K562 (cell line): ENCODE data around the gene PRCC. TPM values are rescaled to one million over a fixed set of nuclear protein-coding genes. Genes with fewer than 3 reads are reported as not detected.
A peak's percentile ranks its signal among the peaks of the same experiment; 100 is the strongest.

Source experiments
- CAMTA2 ChIP-seq: fragments of 250-450 bp; sonication (Bioruptor Pico); conservative IDR thresholded peaks from 2 replicates; pipeline ENCODE4 v1.5.1; 2022
- CBFA2T2 ChIP-seq: fragments of 450-650 bp; conservative IDR thresholded peaks from 2 replicates; pipeline ENCODE4 v1.6.1; 2017; ENCODE audit warnings: mild to moderate bottlenecking
- DDX20 ChIP-seq: fragments of 450-650 bp; IDR thresholded peaks from 2 replicates; pipeline ENCODE4 v1.6.1; 2016; ENCODE audit warnings: missing genetic modification characterization, low read depth, mild to moderate bottlenecking, missing compliant biosample characterization, moderate library complexity
- HDAC1 ChIP-seq, 2 experiments: fragments of 450-650 bp; IDR thresholded peaks; 2 replicates each; pipeline ENCODE4 v1.6.1; 2016 to 2017; ENCODE audit warnings: inconsistent platforms in 1 of 2, mild to moderate bottlenecking in 1 of 2, moderate library complexity in 1 of 2
- HIVEP1 ChIP-seq: fragments of 250-450 bp; sonication (Bioruptor Pico); IDR thresholded peaks from 2 replicates; pipeline ENCODE4 v1.4.0; 2020; ENCODE audit warnings: mild to moderate bottlenecking
- KDM1A ChIP-seq, 2 experiments: fragments of 450-650 bp; IDR thresholded peaks; 2 replicates each; pipeline ENCODE4 v1.6.1; 2016; ENCODE audit warnings: mild to moderate bottlenecking in 2 of 2
- NFE2L1 ChIP-seq: fragments of 450-650 bp; IDR thresholded peaks from 2 replicates; pipeline ENCODE4 v1.6.1; 2016; ENCODE audit warnings: missing genetic modification characterization, low read depth, mild to moderate bottlenecking, missing compliant biosample characterization, moderate library complexity, borderline replicate concordance
- POLR2AphosphoS5 ChIP-seq: IDR thresholded peaks from 2 replicates; pipeline ENCODE4 v1.6.1; 2011; ENCODE audit warnings: mild to moderate bottlenecking, low read depth, low read length, moderate library complexity; ENCODE audit not compliant: control insufficient read depth, insufficient read depth
- POU5F1 ChIP-seq: fragments of 150-350 bp; IDR thresholded peaks from 2 replicates; pipeline ENCODE4 v1.6.1; 2014; ENCODE audit warnings: borderline replicate concordance, low read length, low read depth, mild to moderate bottlenecking; ENCODE audit not compliant: partially characterized antibody
- SAP30 ChIP-seq: fragments of 200-600 bp; sonication (generic); IDR thresholded peaks from 2 replicates; pipeline ENCODE4 v1.6.1; 2012; ENCODE audit warnings: borderline replicate concordance, low read depth, mild to moderate bottlenecking, moderate library complexity, low read length, control low read depth, inconsistent platforms; ENCODE audit not compliant: insufficient read depth, poor library complexity, severe bottlenecking
- SMARCE1 ChIP-seq: fragments of 450-650 bp; IDR thresholded peaks from 2 replicates; pipeline ENCODE4 v1.7.1; 2016; ENCODE audit warnings: mild to moderate bottlenecking
- TARDBP ChIP-seq: fragments of 450-650 bp; IDR thresholded peaks from 2 replicates; pipeline ENCODE4 v1.6.1; 2016
- TEAD1 ChIP-seq, 2 experiments: fragments of 450-650 bp in 1 of 2; sonication (generic) in 1 of 2; formaldehyde crosslinking; IDR thresholded peaks; 2 replicates each; pipeline versions ENCODE4 v1.4.0 to v1.8.0; 2020 to 2022; ENCODE audit warnings: mild to moderate bottlenecking in 2 of 2, missing genetic modification reagents in 1 of 2
- ZBTB17 ChIP-seq: fragments of 450-650 bp; formaldehyde crosslinking; IDR thresholded peaks from 2 replicates; pipeline ENCODE4 v1.4.0; 2020; ENCODE audit warnings: mild to moderate bottlenecking
- ZNF133 ChIP-seq: fragments of 250-450 bp; sonication (Bioruptor Pico); IDR thresholded peaks from 2 replicates; pipeline ENCODE4 v1.4.0; 2020; ENCODE audit warnings: mild to moderate bottlenecking
- ZNF584 ChIP-seq: fragments of 200-800 bp; sonication (Bioruptor generic); IDR thresholded peaks from 2 replicates; pipeline ENCODE4 v1.6.1; 2016; ENCODE audit warnings: low read depth, mild to moderate bottlenecking, missing genetic modification characterization, missing compliant biosample characterization
- polyA plus RNA-seq, 8 experiments: library from polyadenylated mRNA; depleted of rRNA in 4 of 8; stranded (reverse) in 5 of 8; unstranded in 3 of 8; fragments of >200 nt; fragmentation: Nextera tagmentation in 2 of 8; fragmentation: Illumina TruSeq in 1 of 8; extraction: Ambion mirVana in 2 of 8; extraction: Trizol in 1 of 8; gene quantifications; 2 replicates each; pipeline versions ENCODE4 v1.2.1 to v1.2.3, GENCODE V29; 2011 to 2014; ENCODE audit warnings: inconsistent platforms in 1 of 8, missing spikeins in 1 of 8
- total RNA-seq, 7 experiments: library from RNA; depleted of rRNA in 6 of 7; stranded (reverse); fragments of >200 nt in 6 of 7; fragmentation: Illumina TruSeq in 2 of 7; extraction: Trizol in 2 of 7; gene quantifications; 2 replicates each; pipeline versions ENCODE4 v1.2.1 to v1.2.3, GENCODE V29; 2011 to 2021; ENCODE audit warnings: low replicate concordance in 1 of 7
- TF ChIP-seq, protein P1 (sequence below): fragments of 450-650 bp; IDR thresholded peaks from 2 replicates; pipeline ENCODE4 v1.6.1; 2016; ENCODE audit warnings: mild to moderate bottlenecking, moderate library complexity

Gene PRCC
- total and polyA plus RNA-seq, 9 of the 15 experiments (the other 6 are each of a cell fraction or from before 2014, with no cell fraction given), result 23.9 to 201 (median 41.1) TPM

DNA sequence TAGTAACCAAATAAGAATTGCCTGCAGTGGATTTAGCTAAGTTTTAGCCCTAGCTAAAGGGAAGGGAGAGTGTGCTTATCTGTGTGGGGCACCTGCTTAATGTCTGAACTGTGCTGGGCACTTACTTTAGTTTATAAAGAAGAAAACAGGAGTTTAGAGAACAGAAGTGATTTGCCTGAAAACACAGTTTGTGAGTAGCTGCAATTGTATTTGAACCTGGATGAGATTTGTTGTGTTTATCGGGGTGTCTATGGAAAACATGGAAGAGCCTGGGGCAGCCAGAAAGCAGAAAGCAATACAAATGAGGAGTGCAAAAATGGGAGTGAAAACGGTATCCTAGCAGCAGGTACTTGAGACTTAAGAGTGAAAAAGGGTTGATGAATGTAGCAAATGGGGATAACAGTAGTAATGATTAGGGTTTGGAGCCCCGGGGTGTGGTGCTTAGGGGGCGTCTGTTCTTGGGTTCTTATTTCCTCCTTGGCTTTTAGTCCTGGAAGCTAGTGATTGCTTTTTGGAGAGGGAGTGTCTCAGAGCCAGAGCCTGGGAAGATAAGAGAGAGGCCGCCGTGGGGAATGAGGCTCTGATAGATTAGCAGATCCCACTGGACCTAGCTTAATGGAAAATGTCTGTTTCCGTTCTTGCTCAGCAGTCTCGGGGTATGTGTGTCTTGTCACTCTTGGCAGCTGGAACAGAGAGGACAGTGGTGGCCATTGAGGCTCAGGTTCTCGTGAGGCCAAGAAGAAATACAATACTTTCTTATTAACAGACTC, 5.6 kb downstream of the PRCC start (continued):
- TF ChIP-seq, protein P1, sequence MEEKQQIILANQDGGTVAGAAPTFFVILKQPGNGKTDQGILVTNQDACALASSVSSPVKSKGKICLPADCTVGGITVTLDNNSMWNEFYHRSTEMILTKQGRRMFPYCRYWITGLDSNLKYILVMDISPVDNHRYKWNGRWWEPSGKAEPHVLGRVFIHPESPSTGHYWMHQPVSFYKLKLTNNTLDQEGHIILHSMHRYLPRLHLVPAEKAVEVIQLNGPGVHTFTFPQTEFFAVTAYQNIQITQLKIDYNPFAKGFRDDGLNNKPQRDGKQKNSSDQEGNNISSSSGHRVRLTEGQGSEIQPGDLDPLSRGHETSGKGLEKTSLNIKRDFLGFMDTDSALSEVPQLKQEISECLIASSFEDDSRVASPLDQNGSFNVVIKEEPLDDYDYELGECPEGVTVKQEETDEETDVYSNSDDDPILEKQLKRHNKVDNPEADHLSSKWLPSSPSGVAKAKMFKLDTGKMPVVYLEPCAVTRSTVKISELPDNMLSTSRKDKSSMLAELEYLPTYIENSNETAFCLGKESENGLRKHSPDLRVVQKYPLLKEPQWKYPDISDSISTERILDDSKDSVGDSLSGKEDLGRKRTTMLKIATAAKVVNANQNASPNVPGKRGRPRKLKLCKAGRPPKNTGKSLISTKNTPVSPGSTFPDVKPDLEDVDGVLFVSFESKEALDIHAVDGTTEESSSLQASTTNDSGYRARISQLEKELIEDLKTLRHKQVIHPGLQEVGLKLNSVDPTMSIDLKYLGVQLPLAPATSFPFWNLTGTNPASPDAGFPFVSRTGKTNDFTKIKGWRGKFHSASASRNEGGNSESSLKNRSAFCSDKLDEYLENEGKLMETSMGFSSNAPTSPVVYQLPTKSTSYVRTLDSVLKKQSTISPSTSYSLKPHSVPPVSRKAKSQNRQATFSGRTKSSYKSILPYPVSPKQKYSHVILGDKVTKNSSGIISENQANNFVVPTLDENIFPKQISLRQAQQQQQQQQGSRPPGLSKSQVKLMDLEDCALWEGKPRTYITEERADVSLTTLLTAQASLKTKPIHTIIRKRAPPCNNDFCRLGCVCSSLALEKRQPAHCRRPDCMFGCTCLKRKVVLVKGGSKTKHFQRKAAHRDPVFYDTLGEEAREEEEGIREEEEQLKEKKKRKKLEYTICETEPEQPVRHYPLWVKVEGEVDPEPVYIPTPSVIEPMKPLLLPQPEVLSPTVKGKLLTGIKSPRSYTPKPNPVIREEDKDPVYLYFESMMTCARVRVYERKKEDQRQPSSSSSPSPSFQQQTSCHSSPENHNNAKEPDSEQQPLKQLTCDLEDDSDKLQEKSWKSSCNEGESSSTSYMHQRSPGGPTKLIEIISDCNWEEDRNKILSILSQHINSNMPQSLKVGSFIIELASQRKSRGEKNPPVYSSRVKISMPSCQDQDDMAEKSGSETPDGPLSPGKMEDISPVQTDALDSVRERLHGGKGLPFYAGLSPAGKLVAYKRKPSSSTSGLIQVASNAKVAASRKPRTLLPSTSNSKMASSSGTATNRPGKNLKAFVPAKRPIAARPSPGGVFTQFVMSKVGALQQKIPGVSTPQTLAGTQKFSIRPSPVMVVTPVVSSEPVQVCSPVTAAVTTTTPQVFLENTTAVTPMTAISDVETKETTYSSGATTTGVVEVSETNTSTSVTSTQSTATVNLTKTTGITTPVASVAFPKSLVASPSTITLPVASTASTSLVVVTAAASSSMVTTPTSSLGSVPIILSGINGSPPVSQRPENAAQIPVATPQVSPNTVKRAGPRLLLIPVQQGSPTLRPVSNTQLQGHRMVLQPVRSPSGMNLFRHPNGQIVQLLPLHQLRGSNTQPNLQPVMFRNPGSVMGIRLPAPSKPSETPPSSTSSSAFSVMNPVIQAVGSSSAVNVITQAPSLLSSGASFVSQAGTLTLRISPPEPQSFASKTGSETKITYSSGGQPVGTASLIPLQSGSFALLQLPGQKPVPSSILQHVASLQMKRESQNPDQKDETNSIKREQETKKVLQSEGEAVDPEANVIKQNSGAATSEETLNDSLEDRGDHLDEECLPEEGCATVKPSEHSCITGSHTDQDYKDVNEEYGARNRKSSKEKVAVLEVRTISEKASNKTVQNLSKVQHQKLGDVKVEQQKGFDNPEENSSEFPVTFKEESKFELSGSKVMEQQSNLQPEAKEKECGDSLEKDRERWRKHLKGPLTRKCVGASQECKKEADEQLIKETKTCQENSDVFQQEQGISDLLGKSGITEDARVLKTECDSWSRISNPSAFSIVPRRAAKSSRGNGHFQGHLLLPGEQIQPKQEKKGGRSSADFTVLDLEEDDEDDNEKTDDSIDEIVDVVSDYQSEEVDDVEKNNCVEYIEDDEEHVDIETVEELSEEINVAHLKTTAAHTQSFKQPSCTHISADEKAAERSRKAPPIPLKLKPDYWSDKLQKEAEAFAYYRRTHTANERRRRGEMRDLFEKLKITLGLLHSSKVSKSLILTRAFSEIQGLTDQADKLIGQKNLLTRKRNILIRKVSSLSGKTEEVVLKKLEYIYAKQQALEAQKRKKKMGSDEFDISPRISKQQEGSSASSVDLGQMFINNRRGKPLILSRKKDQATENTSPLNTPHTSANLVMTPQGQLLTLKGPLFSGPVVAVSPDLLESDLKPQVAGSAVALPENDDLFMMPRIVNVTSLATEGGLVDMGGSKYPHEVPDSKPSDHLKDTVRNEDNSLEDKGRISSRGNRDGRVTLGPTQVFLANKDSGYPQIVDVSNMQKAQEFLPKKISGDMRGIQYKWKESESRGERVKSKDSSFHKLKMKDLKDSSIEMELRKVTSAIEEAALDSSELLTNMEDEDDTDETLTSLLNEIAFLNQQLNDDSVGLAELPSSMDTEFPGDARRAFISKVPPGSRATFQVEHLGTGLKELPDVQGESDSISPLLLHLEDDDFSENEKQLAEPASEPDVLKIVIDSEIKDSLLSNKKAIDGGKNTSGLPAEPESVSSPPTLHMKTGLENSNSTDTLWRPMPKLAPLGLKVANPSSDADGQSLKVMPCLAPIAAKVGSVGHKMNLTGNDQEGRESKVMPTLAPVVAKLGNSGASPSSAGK, result no peak
- no peak for TF ChIP-seq CAMTA2 (CRISPR knock-in tag)
- TF ChIP-seq DDX20 (tag), result no peak
- peak; percentile 79; a peak in 3 of 4 replicates for TF ChIP-seq KDM1A (IDR thresholded peaks at IDR 0.05)
- TF ChIP-seq POU5F1, result no peak
- peak; percentile 79 for TF ChIP-seq CBFA2T2
- no peak for TF ChIP-seq NFE2L1 (tag)
- peak in 1 of 2 experiments; percentile 49; a peak in 2 of 4 replicates for TF ChIP-seq HDAC1 (IDR thresholded peaks at IDR 0.05)
- peak; percentile 31; the same call in 1 of the 2 replicates for TF ChIP-seq POLR2AphosphoS5
- TF ChIP-seq ZBTB17 (CRISPR knock-in tag), result no peak
- TF ChIP-seq TARDBP, result no peak
- peak; percentile 37; the same call in 1 of the 2 replicates for TF ChIP-seq SMARCE1
- no peak for TF ChIP-seq ZNF584 (CRISPR knock-in tag)
- no peak for TF ChIP-seq SAP30
- TF ChIP-seq TEAD1 (CRISPR knock-in tag; IDR thresholded peaks at IDR 0.05), result 0 out of 4 replicates have a peak, but pooled peaks of 1 of the 2 experiments have one; percentile 60
- no peak for TF ChIP-seq HIVEP1 (CRISPR knock-in tag)
- no peak for TF ChIP-seq ZNF133 (CRISPR knock-in tag)
